Mucosa of stomach (tissue), 1 donor: ENCODE measurements around the gene HMCN2.

Source experiments
- H3K27me3 ChIP-seq: one replicate; pipeline ENCODE4 v1.7.0; 2013; ENCODE audit warnings: mild to moderate bottlenecking, low read length; ENCODE audit not compliant: control insufficient read depth, insufficient read depth
- H3K36me3 ChIP-seq: one replicate; pipeline ENCODE4 v1.7.0; 2013; ENCODE audit warnings: low read length; ENCODE audit not compliant: control insufficient read depth, insufficient read depth
- H3K4me1 ChIP-seq: one replicate; pipeline ENCODE4 v1.7.0; 2013; ENCODE audit warnings: mild to moderate bottlenecking, low read length; ENCODE audit not compliant: control insufficient read depth, insufficient read depth
- H3K4me3 ChIP-seq: one replicate; pipeline ENCODE4 v1.7.0; 2013; ENCODE audit warnings: low read length
- H3K9ac ChIP-seq: one replicate; pipeline ENCODE4 v1.7.0; 2013; ENCODE audit warnings: mild to moderate bottlenecking, low read length, moderate library complexity
- H3K9me3 ChIP-seq: one replicate; pipeline ENCODE4 v1.7.0; 2013; ENCODE audit warnings: mild to moderate bottlenecking, low read length, moderate library complexity; ENCODE audit not compliant: control insufficient read depth
- donor health status: Pancreatic carcinoma.

The HMCN2 gene

GRCh38 chr9:130265431-130266235 is at the start of gene HMCN2:
HMCN2 (plus strand) TSS chr9:130265760; CDS start chr9:130265879, 119 bp downstream.
- no peaks in the 10 kb centered on the region for H3K36me3 ChIP-seq
- peaks cover 57% of the 10 kb centered on the region for H3K27me3 ChIP-seq
- H3K9ac ChIP-seq, result no peak within 1 kb of the TSS
- H3K4me3 ChIP-seq, result no peak within 1 kb of the TSS
- peaks cover 5% of the 10 kb centered on the region for H3K4me1 ChIP-seq
- H3K9me3 ChIP-seq, result no peaks in the 10 kb centered on the region

- no peak overlapping the region for H3K4me3 ChIP-seq
- H3K9ac ChIP-seq, result no peak overlapping the region
- H3K4me1 ChIP-seq, result no peaks in the 10 kb centered on the region
- H3K27me3 ChIP-seq, result no peaks in the 10 kb centered on the region
- no peaks in the 10 kb centered on the region for H3K9me3 ChIP-seq
- no peaks in the 10 kb centered on the region for H3K36me3 ChIP-seq
Observed at GRCh38 chr9:130217838-130218237, 47.7 kb upstream of the HMCN2 start.

- Histone ChIP-seq H3K4me1 (no peaks in the 10 kb centered on the region), H3K9me3 (no peaks in the 10 kb centered on the region), H3K9ac (no peak overlapping the region), H3K4me3 (no peak overlapping the region), H3K36me3 (no peaks in the 10 kb centered on the region), H3K27me3 (no peaks in the 10 kb centered on the region)
Observed at GRCh38 chr9:130219661-130220096, 45.9 kb upstream of the HMCN2 start.

GRCh38 chr9:130220352-130220751 is 45.2 kb upstream of the HMCN2 start:
- no peak overlapping the region for H3K9ac ChIP-seq
- no peaks in the 10 kb centered on the region for H3K27me3 ChIP-seq
- H3K9me3 ChIP-seq, result no peaks in the 10 kb centered on the region
- no peaks in the 10 kb centered on the region for H3K36me3 ChIP-seq
- H3K4me3 ChIP-seq, result no peak overlapping the region
- H3K4me1 ChIP-seq, result no peaks in the 10 kb centered on the region

GRCh38 chr9:130222833-130223232 is 42.7 kb upstream of the HMCN2 start:
- Histone ChIP-seq H3K4me3 (no peak overlapping the region), H3K4me1 (no peaks in the 10 kb centered on the region), H3K9ac (no peak overlapping the region), H3K9me3 (no peaks in the 10 kb centered on the region), H3K27me3 (no peaks in the 10 kb centered on the region), H3K36me3 (no peaks in the 10 kb centered on the region)

GRCh38 chr9:130225071-130225470 is 40.5 kb upstream of the HMCN2 start:
- H3K4me3 ChIP-seq, result no peak overlapping the region
- H3K9ac ChIP-seq, result no peak overlapping the region
- H3K4me1 ChIP-seq, result no peaks in the 10 kb centered on the region
- no peaks in the 10 kb centered on the region for H3K36me3 ChIP-seq
- no peaks in the 10 kb centered on the region for H3K27me3 ChIP-seq
- no peaks in the 10 kb centered on the region for H3K9me3 ChIP-seq

GRCh38 chr9:130225586-130225985 is 40.0 kb upstream of the HMCN2 start:
- Histone ChIP-seq H3K9me3 (no peaks in the 10 kb centered on the region), H3K4me3 (no peak overlapping the region), H3K36me3 (no peaks in the 10 kb centered on the region), H3K4me1 (no peaks in the 10 kb centered on the region), H3K27me3 (no peaks in the 10 kb centered on the region), H3K9ac (no peak overlapping the region)

- no peak overlapping the region for H3K9ac ChIP-seq
- no peaks in the 10 kb centered on the region for H3K27me3 ChIP-seq
Observed at GRCh38 chr9:130226112-130226511, 39.4 kb upstream of the HMCN2 start.

GRCh38 chr9:130227833-130228232 is 37.7 kb upstream of the HMCN2 start:
- H3K9ac ChIP-seq, result no peak overlapping the region
- no peaks in the 10 kb centered on the region for H3K36me3 ChIP-seq
- no peaks in the 10 kb centered on the region for H3K27me3 ChIP-seq
- H3K4me3 ChIP-seq, result no peak overlapping the region
- H3K4me1 ChIP-seq, result no peaks in the 10 kb centered on the region
- no peaks in the 10 kb centered on the region for H3K9me3 ChIP-seq

More at GRCh38 chr9:130226112-130226511, 39.4 kb upstream of the HMCN2 start:
- Histone ChIP-seq H3K4me3 (no peak overlapping the region), H3K36me3 (no peaks in the 10 kb centered on the region), H3K4me1 (no peaks in the 10 kb centered on the region), H3K9me3 (no peaks in the 10 kb centered on the region)

GRCh38 chr9:130229759-130230158 is 35.8 kb upstream of the HMCN2 start:
- no peaks in the 10 kb centered on the region for H3K36me3 ChIP-seq
- H3K27me3 ChIP-seq, result no peaks in the 10 kb centered on the region
- no peak overlapping the region for H3K9ac ChIP-seq
- no peak overlapping the region for H3K4me3 ChIP-seq
- no peaks in the 10 kb centered on the region for H3K4me1 ChIP-seq
- no peaks in the 10 kb centered on the region for H3K9me3 ChIP-seq

GRCh38 chr9:130230631-130231030 is 34.9 kb upstream of the HMCN2 start:
- no peak overlapping the region for H3K4me3 ChIP-seq
- no peaks in the 10 kb centered on the region for H3K27me3 ChIP-seq
- no peaks in the 10 kb centered on the region for H3K4me1 ChIP-seq
- no peaks in the 10 kb centered on the region for H3K9me3 ChIP-seq
- H3K9ac ChIP-seq, result no peak overlapping the region
- H3K36me3 ChIP-seq, result no peaks in the 10 kb centered on the region

- Histone ChIP-seq H3K9me3 (no peaks in the 10 kb centered on the region), H3K9ac (no peak overlapping the region), H3K4me1 (peaks cover 5% of the 10 kb centered on the region), H3K27me3 (no peaks in the 10 kb centered on the region), H3K4me3 (no peak overlapping the region), H3K36me3 (no peaks in the 10 kb centered on the region)
Observed at GRCh38 chr9:130232899-130233586, 32.5 kb upstream of the HMCN2 start.
